ENCODE measurements around the gene GYS1.

The GYS1 gene

DNA sequence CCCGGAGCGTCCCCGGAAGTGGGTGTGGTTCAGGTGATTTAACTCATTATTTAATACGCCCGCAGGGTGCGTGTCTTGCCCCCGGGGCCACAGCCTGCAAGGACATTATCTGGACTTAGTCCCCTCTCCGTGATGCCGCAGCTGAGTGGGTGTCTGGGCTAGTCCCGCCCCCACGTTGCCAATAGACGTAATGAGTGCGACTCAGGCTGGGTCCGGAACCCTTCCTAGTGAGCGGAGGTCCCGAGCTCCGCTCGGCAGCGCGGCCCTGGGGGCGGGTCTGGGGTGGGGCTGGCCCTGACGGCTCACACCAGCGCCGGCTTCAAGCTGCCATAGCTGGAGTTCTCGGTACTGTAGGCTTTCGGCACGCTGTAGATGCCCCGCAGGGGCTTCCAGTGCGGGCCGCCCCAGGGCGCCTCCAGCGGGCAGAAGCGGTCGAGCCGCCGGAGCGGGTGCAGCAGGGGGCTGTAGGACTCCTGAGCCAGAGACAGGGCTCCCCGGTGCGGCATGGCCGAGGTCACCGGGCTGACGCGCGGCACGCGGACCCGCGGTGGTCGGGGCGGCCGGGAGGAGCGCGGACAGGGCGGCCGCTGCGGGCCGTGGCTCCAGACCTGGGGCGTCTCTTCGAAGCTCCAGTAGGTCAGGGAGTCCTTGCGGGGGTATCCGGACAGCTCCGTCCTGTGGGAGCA lies 24.7 kb upstream of the GYS1 start:
- peak; percentile 84 for DNase-seq

DNA sequence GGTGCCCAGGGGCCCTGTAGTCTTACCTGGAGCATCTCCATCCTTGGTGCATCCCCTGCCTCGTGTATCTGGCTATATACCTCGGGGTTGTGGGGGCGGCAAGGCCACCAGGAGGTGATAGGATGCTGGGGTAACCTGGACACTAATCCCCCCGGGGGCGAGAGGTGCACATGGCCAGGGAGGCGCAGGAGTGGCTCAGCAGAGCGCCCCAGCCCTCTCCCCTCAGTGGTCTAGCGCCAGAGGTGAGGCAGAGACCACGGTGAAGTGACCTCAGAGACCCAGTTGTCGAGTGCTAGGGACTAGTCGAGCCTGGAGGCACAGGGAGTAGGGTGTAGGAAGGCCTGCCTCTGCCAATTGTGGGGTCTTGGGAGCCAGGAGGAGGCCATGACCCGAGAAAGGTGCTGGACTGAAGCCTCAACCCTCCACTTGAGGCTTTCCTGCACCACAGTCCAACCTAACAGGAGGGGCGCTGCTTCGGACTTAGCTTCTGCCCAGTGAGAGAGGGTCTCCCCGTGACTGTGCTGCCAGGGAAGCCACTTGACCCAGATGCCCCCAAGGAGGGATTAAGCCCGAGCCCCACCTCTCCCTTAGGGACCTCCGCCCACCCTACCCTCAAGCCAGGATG lies 24.0 kb upstream of the GYS1 start, which contains the start of gene LHB:
TSS of gene LHB (minus strand) at position 51 of the 625 bp plus-strand sequence. CDS start at position 41, 10 bp downstream.
- no peak for DNase-seq

DNA sequence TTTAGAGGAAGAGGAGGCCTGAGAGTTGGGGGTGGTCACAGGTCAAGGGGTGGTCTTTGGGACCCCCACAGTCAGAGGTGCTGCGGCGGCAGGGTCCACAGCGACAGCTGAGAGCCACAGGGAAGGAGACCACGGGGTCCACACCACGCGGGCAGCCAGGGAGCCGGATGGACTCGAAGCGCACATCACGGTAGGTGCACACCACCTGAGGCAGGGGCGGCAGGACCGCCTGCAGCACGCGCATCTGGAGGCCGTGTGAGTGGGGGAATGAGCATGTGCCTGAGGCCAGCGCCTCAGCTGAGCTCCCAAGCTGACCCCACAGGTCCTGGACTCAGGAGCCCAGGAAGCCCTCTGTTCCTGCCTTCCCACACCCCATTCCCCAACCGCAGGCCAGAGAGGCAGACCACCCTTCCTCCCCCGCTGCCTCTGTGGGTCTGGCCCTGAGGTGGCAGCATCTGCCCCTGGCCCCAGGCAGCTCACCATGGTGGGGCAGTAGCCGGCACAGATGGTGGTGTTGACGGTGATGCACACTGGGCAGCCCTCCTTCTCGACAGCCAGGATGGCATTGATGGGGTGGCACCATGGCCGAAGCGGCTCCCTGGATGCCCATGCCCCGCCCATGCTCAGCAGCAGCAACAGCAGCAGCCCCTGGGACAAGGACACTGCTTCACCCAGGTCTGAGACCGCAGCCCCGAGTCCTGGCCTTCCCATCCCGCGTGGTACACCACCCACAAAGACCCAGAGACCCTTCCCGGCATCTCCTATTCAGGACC lies 23.1 kb upstream of the GYS1 start:
- no peak for DNase-seq

DNA sequence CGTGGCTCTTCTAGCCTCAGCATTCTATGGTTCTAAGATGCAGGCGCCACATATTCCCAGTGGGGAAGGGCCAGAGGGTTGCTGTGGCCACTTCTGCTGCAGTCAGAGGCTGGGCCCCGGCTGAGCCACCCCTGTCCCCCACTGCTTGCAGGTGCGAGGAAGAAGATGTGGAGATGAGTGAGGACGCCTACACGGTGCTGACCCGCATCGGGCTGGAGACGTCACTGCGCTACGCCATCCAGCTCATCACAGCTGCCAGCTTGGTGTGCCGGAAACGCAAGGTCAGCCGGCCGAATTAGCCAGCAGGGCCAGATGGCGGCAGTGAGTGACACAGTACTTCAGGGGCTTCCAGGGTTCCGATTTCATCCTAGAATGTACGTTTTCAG lies 21.8 kb upstream of the GYS1 start:
- no peak for DNase-seq

DNA sequence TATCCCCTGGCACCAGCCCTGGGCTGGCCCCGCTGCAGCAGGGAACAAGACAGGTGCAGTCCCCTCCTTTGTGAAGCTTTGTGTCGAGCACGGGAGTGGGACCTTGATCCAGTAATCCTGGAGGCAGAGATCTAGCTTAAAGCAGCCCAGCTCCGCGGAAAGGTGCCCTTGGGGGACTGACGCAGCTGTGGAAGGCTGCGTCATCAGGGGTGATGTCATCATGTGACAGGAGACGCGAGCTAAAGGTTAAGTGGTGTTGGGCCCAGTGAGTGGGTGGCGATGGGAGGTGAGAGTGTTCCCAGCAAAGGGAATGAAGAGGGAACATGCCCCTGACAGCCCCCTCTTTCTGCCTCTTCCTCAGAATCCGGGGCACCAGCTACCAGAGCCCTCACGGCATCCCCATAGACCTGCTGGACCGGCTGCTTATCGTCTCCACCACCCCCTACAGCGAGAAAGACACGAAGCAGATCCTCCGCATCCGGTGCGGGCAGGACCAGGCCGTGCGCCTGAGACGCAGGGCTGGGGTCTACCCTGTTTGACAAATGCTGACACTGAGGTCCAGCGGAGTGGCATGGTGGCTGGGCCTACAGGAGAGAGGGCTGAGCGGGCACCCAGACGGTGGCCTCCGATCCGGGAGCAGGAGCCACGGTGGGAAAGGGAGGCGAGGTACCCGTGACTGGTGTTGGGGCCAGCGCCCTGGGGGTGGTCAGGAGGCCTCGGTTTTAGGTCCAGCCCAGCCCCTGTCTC lies 21.2 kb upstream of the GYS1 start:
- DNase-seq, result no peak

DNA sequence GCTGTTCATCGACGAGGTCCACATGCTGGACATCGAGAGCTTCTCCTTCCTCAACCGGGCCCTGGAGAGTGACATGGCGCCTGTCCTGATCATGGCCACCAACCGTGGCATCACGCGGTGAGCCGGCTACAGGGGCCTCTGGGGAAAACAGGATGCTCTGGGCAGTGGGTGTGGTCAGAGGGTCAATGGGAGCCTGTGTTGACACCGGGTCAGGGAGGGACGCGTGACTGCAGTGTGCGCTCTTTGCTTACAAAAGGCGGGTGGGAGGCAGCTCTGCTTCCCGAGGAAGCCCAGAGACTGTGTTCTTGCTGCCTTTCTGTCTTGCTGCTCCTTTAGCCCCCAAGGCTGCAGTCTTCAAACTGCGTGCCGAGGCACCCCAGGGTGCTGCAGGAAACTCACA lies 18.1 kb upstream of the GYS1 start:
- no peak for DNase-seq

DNA sequence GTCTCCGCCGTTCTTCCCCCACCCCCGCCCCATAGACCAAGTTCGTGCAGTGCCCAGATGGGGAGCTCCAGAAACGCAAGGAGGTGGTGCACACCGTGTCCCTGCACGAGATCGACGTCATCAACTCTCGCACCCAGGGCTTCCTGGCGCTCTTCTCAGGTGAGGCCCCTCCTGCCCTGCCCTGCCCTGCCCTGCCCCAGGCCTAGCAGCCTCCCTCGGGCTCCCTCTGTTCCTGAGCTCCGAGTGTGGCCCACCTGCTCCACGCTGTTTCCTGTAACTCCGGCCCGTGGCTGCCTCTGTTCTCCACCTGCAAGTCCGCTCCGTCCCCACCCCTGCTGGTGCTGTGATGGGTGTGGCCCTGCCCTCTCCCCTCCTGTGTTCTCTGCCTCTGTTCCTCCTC lies 17.3 kb upstream of the GYS1 start:
- DNase-seq, result no peak

DNA sequence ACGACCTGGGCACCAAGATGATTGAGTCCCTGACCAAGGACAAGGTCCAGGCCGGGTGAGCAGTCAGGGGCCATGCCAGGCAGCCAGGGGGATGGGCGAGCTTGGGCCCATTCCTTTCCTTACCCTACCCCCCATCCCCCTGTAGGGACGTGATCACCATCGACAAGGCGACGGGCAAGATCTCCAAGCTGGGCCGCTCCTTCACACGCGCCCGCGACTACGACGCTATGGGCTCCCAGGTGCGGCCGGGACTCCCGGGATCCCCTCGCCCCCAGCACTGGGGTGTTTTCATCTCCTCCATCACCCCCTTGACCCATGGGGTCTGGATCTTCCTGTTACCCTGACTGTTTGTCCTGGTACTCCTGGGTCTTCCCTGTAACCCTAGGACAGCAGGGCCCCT lies 16.7 kb upstream of the GYS1 start:
- DNase-seq, result no peak

DNA sequence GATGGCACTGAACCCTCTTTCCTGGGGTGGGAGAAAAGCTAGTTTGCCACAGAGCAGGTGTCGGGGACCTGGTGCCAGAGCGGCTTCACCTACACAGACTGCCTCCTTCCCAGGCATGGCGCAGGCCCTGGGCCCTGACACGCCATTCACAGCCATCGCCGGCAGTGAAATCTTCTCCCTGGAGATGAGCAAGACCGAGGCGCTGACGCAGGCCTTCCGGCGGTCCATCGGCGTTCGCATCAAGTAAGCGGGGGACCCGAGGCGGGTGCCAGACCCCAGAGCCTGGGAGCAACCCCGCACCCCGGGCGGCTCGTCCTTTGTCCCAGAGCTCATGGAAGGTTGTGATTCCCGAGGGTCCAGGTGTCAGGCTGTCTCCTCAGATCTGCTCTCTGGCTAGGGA lies 13.8 kb upstream of the GYS1 start:
- DNase-seq, result no peak

DNA sequence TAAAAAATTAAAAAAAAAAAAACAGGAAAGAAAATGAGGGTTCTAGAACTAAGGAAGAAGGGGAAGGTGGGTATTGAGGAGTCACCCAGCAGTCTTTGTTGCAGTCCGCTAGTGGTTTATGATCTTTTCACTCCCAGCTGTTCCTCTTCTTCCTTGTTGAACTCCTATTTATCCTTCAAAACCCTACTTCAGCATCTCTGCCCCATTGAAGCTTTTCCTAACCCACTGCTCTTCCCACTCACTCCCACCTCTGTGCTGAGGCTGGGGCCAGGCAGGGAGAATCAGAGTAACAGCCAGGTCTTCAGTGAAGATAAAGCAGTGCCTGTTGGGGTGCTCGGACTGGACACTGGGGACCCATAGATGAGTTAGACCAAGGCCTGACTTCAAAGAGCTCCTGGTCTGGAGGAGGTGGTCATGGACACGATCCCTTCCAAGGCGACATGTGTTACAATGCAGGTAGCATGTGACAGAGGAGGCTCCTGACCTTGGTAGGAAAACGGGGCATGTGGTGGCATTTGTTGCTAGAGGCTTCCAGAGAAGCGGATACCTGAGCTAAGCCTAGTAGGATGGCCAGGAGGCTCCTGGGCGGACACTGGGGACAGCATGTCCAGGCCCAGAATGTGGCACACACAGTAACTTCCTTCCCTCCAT lies 12.0 kb upstream of the GYS1 start:
- DNase-seq, result no peak

DNA sequence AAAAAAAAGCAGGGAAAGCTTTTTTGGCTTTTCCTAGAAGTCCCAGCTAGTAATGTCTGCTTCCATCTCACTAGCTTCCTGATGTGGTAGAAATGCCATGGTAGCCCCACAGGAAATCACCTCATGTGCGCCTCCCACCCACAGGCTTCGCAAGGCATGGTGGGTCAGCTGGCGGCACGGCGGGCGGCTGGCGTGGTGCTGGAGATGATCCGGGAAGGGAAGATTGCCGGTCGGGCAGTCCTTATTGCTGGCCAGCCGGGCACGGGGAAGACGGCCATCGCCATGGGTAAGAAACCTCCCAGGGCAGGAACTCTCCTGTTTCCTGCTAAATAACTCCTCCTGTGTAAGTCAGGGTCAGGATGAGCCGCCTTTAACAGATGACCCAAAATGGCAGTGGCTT lies 11.0 kb upstream of the GYS1 start:
- DNase-seq, result no peak

DNA sequence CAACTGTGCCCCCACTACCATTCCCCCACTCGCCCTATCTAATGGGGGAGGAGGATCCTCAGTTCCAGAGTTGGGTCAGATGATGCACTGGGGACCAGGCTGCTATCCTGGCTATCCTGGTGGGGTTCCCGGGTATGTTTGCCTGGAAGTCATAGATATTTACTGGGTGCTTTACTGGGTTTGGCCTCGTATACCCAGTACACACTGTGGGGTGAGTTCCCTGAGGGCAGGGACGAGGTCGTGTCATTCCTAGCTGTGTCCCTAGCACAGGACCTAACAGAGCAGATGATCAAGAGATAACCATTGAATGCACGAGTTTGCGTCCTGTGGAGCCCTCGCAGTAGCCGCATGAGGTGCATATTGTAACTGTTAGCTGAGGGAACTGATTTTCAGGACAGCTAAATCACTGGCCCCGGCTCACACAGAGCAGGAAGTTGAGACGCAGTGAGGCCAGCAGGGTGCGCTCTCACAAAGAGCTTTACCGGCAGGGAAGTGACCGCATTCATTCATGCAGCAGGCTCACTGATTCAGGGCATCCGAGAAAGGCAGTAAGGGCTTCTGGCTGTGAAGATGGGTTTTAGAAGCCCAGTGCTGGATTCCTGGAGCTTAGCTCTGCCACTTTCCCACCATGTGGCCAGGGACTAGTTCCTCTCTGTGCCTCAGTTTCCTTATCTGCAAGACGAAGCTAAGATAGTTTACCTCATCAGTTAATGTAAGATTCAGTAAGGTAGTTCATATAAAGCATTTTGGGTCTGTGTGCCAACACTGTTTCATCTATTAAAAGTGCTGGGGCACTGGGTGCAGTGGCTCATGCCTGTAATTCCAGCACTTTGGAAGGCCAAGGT lies 6.6 kb upstream of the GYS1 start:
- DNase-seq, result peak; percentile 69

DNA sequence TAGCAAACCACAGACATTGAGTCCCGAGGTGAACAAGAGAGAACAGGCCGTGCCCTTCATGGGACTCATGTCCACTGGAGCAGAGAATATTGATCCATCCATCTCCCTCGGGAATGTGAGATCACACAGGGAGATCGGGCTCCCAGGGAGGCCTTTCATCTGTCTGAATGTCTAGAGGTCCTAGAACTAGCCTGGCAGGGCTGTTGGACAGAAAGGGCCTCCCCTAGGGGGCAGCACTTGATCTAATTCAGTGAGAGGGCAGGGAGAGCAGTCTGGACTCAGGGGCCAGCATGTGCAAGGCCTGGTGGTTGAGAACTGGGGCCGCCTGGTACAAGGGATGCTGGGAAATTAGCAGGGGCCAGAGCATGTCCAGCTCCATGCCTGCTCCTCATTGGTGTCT lies 4.9 kb upstream of the GYS1 start:
- DNase-seq, result peak; percentile 83

DNA sequence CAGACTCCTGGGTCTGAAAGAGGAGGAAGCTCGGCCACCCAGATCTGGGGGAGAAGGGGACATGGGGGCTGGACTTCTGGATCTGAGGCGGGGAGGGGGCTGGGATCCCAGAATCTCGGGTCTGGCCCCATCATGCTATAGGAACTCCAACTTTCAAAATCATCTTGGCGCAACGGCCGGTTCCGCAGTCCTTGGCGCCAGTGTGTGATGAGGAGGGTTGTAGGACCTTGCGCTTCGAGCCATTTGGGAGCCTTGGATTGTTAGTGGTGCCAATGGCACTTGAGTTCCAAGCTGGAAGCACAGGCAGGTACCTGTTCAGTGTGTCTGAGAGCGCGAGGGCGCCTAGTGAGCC lies 902 bp upstream of the GYS1 start:
- no peak for DNase-seq

DNA sequence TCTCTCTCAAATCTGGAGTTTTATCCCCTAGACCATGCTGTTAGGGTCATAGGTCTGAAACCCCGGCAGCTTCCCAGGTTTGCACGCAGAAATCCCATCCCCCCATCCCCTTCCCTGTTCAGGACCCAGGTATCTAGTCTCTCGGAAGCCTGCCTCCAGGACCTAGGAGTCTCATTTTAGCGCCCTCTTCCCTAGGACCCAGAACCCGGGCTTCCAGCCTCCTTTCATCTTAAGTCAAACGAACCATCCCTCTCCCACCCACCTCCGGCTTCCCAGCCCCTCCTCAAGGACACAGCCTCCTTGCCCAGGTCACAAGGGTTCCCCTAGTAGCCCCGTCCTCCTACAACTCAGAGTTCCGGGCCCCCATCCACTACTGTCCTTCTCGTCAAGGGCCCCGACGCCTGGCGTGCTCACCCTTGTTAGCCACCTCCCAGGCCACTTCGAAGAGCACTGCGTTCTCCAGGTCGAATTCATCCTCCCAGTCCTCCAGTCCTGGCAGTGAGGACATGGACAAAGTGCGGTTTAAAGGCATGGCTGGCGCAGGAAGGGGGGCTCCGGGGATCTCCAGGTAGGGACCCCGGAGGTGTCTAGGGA lies 431 bp downstream of the GYS1 start:
- peak; percentile 70 for DNase-seq

DNA sequence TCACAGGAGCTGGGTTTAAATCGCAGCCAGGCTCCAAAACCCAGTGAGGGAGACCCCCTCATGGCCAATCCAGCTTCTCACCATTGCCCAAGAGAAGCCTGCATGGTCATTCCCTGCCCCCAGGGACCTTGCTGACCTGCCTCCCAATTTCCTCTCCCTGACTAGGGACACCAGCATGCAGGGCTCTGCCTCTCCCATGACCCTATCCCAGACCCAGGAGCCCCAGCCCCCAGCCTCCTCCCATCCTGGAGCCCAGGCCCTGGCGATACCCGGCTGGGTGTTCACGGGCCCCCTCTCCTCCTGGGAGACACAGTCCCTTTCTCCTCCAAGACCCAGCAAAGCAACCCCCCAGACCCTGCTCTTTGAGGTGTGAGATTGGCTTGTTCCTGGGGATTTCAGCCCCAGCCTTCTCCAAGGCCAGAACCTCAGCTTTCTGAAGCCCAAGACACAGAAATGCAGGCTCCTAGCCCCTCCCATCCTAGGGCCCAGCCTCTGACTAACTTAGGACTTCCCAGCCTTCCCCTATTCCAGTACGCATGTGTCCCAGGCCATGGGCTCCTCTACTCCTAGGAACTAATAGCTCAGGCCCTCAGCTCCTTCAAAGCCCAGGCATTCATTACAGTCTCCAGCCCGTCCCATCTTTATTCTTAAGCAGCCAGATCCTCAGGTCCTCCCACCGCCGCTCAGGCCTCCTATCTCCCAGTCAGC lies 1.1 kb downstream of the GYS1 start:
- DNase-seq, result peak; percentile 58

DNA sequence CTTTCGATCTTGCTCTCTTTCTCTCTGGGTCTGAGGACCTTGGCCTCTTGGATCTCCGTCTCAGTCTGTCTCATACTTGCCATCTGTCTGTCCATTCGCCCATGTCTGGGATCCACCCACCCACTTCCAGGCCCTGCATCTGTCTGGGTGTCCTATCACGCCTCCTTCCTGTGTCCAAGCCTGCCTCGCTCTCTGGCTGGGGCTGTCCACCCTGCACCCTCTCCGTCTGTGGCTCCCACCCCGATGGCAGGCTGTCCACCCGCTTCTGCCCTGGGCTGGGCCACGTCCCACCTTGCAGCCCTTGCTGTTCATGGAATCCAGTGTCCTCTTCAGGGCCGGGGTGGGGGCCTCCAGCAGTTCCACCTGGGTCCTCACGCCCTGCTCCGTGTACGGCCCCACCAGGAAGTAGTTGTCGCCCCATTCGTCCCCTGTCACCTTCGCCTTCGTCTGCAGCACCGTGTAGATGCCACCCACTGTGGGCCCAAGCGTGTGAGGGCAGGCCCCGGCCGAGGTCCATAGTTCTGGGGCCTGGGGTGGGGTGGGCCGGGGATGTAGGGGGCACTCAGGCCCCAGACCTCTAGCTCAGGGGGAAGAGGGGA lies 2.0 kb downstream of the GYS1 start:
- DNase-seq, result no peak

DNA sequence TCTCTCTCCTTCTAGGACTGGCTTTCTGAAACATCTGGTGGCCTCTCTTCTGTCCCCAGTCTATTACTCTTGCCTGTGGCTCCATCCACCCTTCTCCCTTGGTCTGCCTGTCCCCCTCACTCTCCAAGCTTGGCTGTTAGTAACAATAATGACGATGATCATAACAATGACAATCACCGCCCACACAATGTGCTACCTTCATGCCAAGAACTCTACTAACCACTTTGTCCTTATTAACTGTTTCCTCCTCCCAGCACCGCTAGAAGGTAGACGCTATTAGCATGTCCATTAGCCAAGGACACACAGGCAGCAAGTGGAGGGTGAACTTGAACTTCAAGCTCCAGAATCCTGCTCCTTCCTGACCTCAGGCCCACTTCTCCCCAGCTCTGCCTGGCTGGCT lies 2.7 kb downstream of the GYS1 start:
- no peak for DNase-seq

DNA sequence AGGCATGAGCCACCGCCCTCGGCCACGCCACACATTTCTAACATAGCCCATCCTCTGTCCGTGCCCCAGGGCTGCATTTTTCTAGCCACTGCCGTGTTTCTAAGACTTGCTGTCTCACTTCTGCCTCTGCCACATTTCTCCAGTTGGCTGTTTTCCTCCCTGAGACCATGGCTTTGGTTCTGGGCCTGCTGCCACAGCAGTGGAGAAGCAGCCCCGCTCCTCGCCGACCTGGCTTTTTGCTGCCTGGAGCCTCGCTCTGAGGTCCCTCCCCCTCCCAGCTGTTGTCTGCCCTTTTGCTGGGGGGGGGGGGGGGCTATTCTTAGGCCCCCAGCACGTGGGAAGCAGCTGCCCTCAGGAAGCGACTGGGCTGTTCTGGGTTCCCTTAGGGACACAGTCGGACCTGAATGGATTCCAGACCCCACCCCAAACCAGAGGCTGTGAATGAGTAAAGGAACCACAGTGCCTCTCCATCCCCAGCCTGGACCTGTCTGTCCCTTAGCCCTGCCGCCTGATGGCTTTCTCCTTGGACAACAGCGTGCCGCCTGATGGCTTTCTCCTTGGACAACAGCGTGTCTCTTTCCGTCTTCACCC lies 3.3 kb downstream of the GYS1 start:
- no peak for DNase-seq

DNA sequence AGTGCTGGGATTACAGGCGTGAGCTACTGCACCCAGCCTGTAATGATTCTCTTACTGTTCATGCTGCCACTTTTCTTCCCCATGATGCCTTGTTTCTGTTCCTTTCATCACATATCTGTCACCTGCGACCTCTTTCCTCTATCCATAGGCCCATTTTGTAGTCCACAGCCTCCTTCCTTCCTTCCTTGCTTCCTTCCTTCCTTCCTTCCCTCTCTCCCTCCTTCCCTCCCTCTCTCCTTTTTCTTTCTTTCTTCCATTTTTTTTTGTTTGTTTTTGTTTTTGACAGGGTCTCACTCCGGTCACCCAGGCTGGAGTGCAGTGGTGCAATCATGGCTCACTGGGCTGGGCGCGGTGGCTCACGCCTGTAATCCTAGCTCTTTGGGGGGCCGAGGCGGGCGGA lies 4.2 kb downstream of the GYS1 start:
- no peak for DNase-seq
